ENCODE measurements around the gene RPS6KA4. TPM values are rescaled to one million over a fixed set of nuclear protein-coding genes. Genes with fewer than 3 reads are reported as not detected.
A peak's percentile ranks its signal among the peaks of the same experiment; 100 is the strongest.

The RPS6KA4 gene
- total and polyA plus RNA-seq, 2 of the 13 experiments (the other 11 are each of a cell fraction or from before 2014, with no cell fraction given), result 8.9 to 14.2 TPM

GRCh38 chr11:64358907-64359711, at the start of gene RPS6KA4 (continued):
- no peak for TF ChIP-seq BATF2 (CRISPR knock-in tag; IDR thresholded peaks at IDR 0.05)
- 0 out of 2 replicates have a peak, but pooled peaks have one; percentile 44 for TF ChIP-seq PHF20 (CRISPR knock-in tag; IDR thresholded peaks at IDR 0.05)
- TF ChIP-seq ZBTB38 (CRISPR knock-in tag; IDR thresholded peaks at IDR 0.05), result no peak; the same call in 1 of the 2 replicates
- TF ChIP-seq HNRNPH1 (optimal IDR thresholded peaks at IDR 0.05; ENCODE audit: low read depth, low read length), result no peak
- TF ChIP-seq GFI1 (CRISPR knock-in tag; IDR thresholded peaks at IDR 0.05; ENCODE audit: borderline replicate concordance), result no peak
- no peak for TF ChIP-seq TOPORS (CRISPR knock-in tag; IDR thresholded peaks at IDR 0.05)
- TF ChIP-seq ESRRA (CRISPR knock-in tag; IDR thresholded peaks at IDR 0.05; ENCODE audit: low read depth), result no peak
- no peak for TF ChIP-seq FOXA3 (CRISPR knock-in tag; IDR thresholded peaks at IDR 0.05)
- no peak for TF ChIP-seq PAXIP1 (CRISPR knock-in tag; conservative IDR thresholded peaks at IDR 0.05)
- TF ChIP-seq EED (CRISPR knock-in tag; IDR thresholded peaks at IDR 0.05), result 0 out of 2 replicates have a peak, but pooled peaks have one; percentile 31
- TF ChIP-seq NFATC3 (CRISPR knock-in tag; IDR thresholded peaks at IDR 0.05), result no peak
- TF ChIP-seq GATAD2A (CRISPR knock-in tag; IDR thresholded peaks at IDR 0.05), result no peak
- no peak for TF ChIP-seq ZMYM3 (CRISPR knock-in tag; IDR thresholded peaks at IDR 0.05)
- TF ChIP-seq KDM5B (CRISPR knock-in tag; IDR thresholded peaks at IDR 0.05; ENCODE audit: borderline replicate concordance), result 0 out of 2 replicates have a peak, but pooled peaks have one; percentile 49
- no peak for TF ChIP-seq ZNF678 (CRISPR knock-in tag; IDR thresholded peaks at IDR 0.05)
- TF ChIP-seq E2F5 (CRISPR knock-in tag; conservative IDR thresholded peaks at IDR 0.05), result no peak
- no peak for TF ChIP-seq ATF3 (CRISPR knock-in tag; IDR thresholded peaks at IDR 0.05)
- TF ChIP-seq RFX5 (IDR thresholded peaks at IDR 0.05; ENCODE audit: low read depth, low read length), result no peak
- no peak for TF ChIP-seq ZNF256 (CRISPR knock-in tag; conservative IDR thresholded peaks at IDR 0.05)
- 0 out of 2 replicates have a peak, but pooled peaks have one; percentile 71 for TF ChIP-seq NFE2L1 (CRISPR knock-in tag; IDR thresholded peaks at IDR 0.05; ENCODE audit: borderline replicate concordance)
- TF ChIP-seq ZNF776 (CRISPR knock-in tag; IDR thresholded peaks at IDR 0.05), result no peak
- peak; percentile 53; the same call in 1 of the 3 replicates for TF ChIP-seq MXI1 (IDR thresholded peaks at IDR 0.05; ENCODE audit: borderline replicate concordance, low read depth, low read length)
- no peak for TF ChIP-seq FOXM1 (CRISPR knock-in tag; IDR thresholded peaks at IDR 0.05)
- TF ChIP-seq ZNF557 (CRISPR knock-in tag; IDR thresholded peaks at IDR 0.05), result no peak
